ENCODE measurements around the gene RTN4IP1.
A peak's percentile ranks its signal among the peaks of the same experiment; 100 is the strongest.

Gene RTN4IP1, protein sequence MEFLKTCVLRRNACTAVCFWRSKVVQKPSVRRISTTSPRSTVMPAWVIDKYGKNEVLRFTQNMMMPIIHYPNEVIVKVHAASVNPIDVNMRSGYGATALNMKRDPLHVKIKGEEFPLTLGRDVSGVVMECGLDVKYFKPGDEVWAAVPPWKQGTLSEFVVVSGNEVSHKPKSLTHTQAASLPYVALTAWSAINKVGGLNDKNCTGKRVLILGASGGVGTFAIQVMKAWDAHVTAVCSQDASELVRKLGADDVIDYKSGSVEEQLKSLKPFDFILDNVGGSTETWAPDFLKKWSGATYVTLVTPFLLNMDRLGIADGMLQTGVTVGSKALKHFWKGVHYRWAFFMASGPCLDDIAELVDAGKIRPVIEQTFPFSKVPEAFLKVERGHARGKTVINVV

GRCh38 chr6:106629103-106629858 lies at the start of gene RTN4IP1, which contains the start of gene QRSL1:
Gene RTN4IP1, minus strand, starts transcription at chr6:106629498. Its CDS starts 477 bp downstream, at chr6:106629021.
Gene QRSL1, plus strand, starts transcription at chr6:106629578. Its CDS starts 104 bp downstream, at chr6:106629682.
- DNase-seq (ENCODE audit: extremely low spot score, insufficient read length, low read depth): peak; percentile 73
- peak; percentile 92 for FAIRE-seq

DNA sequence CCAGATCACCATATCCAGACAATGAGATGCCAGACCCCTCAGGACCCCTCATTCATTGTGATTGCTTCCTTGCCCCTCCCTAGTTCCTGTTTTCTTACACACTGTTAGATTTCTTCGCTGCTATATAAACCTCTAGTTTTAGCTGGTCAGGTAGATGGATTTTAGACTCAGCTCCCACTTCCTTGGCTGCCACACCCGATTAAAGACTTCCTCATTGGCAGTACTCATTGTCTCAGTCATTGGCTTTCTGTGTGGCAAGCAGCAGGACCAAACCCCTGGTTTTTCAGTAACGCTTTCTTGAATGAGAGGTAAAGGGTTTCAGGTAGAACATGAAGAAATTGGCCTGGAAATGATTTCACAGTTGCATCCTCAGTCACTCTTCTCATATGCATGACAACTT lies 48.0 kb upstream of the RTN4IP1 start:
- no peak for FAIRE-seq
- DNase-seq (ENCODE audit: extremely low spot score, insufficient read length, low read depth): no peak

DNA sequence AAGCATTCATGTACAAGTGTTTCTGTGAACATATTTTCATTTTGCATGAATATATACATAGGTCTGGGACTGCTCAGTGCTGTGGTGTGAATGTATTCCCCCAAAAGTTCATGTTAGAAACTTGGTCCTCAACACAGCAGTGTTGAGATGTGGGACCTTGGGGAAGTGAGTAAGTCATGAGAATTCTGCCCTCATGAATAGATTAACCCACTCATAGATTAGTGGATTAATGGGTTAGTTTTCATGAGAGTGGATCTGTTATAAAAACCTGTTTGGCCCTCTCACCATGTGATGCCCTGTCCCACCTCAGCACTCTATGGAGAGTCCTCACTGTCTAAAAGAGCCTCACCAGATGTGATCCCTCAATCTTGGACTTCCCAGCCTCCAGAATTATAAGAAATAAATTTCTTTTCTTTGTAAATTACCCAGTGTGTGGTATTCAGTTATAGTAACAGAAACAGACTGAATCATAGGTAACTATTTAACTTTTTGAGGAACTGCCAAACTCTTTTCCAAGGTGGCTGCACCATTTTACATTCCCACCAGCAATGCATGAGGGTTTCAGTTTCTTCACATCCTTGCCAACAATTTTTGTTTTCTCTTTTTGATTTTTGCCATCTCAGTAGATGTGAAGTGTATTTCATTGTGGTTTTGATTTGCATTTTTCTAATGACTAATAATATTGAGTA lies 45.4 kb upstream of the RTN4IP1 start:
- no peak for DNase-seq (ENCODE audit: extremely low spot score, insufficient read length, low read depth)
- peak; percentile 64 for FAIRE-seq

GRCh38 chr6:106671651-106672050 lies 42.4 kb upstream of the RTN4IP1 start:
- FAIRE-seq (no peak), DNase-seq (ENCODE audit: extremely low spot score, insufficient read length, low read depth) (no peak)

DNA sequence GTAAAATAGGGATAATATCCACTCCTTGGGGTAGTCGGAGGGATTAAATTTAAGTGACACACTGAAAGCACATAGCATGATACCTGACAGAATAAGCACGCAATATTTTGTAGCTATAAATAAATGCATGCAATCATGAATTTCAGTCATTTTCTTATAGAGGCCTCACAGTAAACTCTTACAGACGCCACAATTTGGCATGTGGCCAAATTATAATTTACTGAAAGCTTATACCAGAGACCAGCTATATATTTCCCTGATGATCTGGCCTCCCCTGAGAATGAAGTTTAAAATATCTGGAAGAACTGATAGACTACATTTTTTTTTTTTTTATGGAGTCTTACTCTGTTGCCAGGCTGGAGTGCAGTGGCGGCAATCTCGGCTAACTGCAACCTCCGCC lies 40.9 kb upstream of the RTN4IP1 start:
- no peak for FAIRE-seq

DNA sequence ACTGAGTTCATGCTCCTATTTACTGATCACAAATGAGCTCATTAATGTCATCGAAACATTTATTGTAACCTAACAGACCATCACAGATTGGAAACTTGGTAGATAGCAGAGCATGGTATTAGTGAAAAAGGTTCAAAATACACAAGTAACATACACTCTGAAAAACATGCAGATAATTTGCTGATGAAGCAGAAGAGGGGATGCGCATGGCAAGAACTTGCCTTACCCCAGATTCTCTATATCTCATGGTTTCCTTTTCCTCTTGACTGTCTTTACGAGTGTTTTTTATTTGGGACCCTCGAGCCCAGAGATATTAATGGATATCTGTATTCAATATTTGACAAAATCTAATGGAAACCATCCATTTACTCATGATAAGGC lies 37.7 kb upstream of the RTN4IP1 start:
- DNase-seq (ENCODE audit: extremely low spot score, insufficient read length, low read depth) (no peak), FAIRE-seq (no peak)

More for the DNA sequence above, 40.9 kb upstream of the RTN4IP1 start:
- DNase-seq (ENCODE audit: extremely low spot score, insufficient read length, low read depth): no peak

- FAIRE-seq (peak; percentile 95), DNase-seq (ENCODE audit: extremely low spot score, insufficient read length, low read depth) (peak; percentile 5)
Observed at GRCh38 chr6:106666282-106667021, 37.2 kb upstream of the RTN4IP1 start.

DNA sequence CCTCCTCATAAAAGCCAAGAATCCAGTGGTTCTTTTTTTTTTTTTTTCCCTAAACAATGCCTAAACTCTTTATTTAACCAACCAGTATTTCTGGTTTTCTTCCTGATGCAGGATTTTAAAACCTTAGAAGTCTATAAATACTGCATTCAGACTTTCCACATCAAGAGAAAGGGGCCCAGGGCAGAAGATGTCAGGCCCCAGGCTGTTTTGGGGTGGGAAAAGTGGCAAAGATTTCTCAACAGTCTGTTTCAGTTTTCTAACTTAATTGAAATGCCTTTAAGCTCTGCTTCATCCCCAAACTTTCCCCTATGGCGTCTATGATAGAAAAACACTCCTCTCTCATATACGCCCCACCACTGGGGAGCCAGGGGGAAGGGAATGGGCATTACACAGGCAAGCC lies 33.2 kb upstream of the RTN4IP1 start:
- DNase-seq (ENCODE audit: extremely low spot score, insufficient read length, low read depth): no peak
- no peak for FAIRE-seq

DNA sequence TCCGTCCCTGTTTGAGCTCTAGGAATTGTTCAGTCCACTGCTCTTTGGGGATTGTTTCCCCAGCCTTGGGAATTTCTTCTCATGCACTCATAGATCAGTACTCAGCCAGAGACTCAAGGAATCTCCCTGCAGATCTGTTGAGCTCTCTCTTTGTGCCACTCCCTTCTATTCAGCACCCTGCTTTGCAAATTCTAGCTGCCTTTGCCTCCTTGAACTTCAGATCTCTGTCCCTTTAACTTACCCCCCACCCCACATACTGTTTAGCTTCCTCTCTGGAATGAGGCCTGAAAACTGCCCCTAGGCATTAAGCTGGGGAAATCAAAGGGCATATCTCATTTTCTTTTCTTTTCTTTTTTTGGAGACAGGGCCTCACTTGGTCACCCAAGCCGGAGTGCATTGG lies 30.6 kb upstream of the RTN4IP1 start:
- FAIRE-seq (no peak), DNase-seq (ENCODE audit: extremely low spot score, insufficient read length, low read depth) (no peak)

DNA sequence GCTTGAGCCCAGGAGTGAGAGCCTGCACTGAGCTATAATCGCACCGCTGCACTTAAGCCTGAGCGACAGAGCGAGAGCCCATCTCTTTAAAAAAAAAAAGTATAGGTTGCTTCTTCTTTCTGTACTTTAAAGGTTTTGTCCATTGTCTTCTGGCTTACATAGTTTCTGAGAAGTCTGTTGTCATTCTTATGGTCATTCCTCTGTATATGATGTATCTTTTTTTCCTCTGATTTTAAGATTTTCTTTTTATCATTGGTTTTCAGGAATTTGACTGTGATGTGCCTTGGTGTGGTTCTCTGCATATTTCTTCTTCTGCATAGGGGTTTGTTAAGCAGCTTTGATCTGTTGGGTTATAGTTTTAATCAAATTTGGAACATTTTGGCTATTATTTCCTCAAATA lies 29.2 kb upstream of the RTN4IP1 start:
- DNase-seq (ENCODE audit: extremely low spot score, insufficient read length, low read depth): no peak
- peak; percentile 41 for FAIRE-seq

GRCh38 chr6:106648651-106649308 lies 19.5 kb upstream of the RTN4IP1 start:
- FAIRE-seq (peak; percentile 87), DNase-seq (ENCODE audit: extremely low spot score, insufficient read length, low read depth) (no peak)

- DNase-seq (ENCODE audit: extremely low spot score, insufficient read length, low read depth) (no peak), FAIRE-seq (no peak)
Observed at GRCh38 chr6:106643061-106643460, 13.8 kb upstream of the RTN4IP1 start.

GRCh38 chr6:106642476-106642875 lies 13.2 kb upstream of the RTN4IP1 start:
- DNase-seq (ENCODE audit: extremely low spot score, insufficient read length, low read depth) (no peak), FAIRE-seq (no peak)

GRCh38 chr6:106639812-106640211 lies 10.5 kb upstream of the RTN4IP1 start:
- DNase-seq (ENCODE audit: extremely low spot score, insufficient read length, low read depth): no peak
- FAIRE-seq: no peak

- FAIRE-seq (peak; percentile 95), DNase-seq (ENCODE audit: extremely low spot score, insufficient read length, low read depth) (no peak)
Observed at GRCh38 chr6:106637717-106638341, 8.5 kb upstream of the RTN4IP1 start.

- FAIRE-seq: no peak
Observed at GRCh38 chr6:106637051-106637716, 7.9 kb upstream of the RTN4IP1 start.

GRCh38 chr6:106634565-106634964 lies 5.3 kb upstream of the RTN4IP1 start:
- FAIRE-seq: no peak
- DNase-seq (ENCODE audit: extremely low spot score, insufficient read length, low read depth): no peak

More at GRCh38 chr6:106637051-106637716, 7.9 kb upstream of the RTN4IP1 start:
- DNase-seq (ENCODE audit: extremely low spot score, insufficient read length, low read depth): no peak

DNA sequence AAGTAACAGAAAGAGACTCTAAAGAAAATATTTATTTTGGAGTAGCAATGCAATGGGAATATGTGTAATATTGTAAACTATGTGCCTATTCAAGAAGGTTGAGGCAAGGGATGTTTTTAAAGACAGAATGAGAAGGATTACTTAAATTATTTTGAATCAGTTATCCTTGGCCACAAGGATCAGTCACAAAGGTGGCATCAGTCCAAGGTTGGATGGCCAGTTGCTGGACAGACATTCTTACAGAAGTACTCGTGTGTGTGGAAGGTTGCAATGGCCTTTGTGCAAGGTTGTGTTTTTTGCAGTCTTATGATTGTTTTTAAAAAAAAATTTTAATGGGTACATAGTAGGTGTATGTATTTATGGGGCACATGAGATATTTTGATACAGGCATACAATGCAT lies 2.0 kb upstream of the RTN4IP1 start:
- no peak for FAIRE-seq
- DNase-seq (ENCODE audit: extremely low spot score, insufficient read length, low read depth): no peak

Measured in GM18507 (cell line).